HG02981 (cell line): ENCODE results near the gene ITPKA.
A peak's percentile ranks its signal among the peaks of the same experiment; 100 is the strongest.
"Not testable (repeated sequence)": the region's sequence is repeated elsewhere in the genome, so short reads cannot be mapped to it uniquely, and the experiment has no call there.

Experiments used
- ATAC-seq: cut with Tn5 transposase; IDR thresholded peaks from one replicate; pipeline ENCODE4 v1.9.1; 2021; ENCODE audit warnings: mild to moderate bottlenecking, moderate library complexity; ENCODE audit not compliant: unreplicated experiment

The ITPKA gene

DNA sequence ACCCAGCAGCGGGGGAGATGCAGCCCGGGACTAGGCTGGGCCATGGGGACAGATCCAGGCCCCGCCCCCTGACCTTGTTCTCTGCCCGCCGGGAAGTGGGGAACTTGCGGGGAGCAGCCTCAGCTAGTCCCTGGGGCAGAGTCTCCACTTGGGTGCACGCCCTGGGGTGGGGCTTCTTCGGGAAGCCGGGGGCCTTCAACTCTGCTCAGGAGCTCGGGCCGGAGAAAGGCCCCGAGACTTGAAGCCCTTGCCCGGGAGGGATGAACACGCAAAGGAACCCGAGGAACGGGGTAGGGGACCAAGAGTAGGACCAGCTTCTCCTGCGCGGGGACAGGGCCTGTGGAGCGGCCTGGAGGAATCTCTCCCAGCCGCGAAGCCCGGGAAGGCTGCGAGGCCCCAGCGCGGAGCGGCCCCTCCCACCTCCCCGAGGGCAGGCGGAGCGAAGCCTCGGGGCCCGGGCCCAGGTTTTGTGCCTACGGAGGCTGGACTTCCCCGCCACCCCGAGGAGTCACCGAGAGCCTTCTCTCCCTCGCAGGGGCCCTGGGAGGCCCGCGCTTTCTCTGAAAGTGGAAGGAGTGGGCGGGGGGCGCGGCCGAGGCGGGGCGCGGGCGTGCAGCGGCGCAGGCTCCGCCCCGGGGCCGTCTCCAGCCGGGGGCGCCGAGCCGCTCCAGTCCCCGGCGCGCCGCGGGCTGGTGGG lies at the start of gene ITPKA:
Gene ITPKA (plus strand): TSS at position 670 of the 697 bp plus-strand sequence. CDS start 54 bp downstream, outside the sequence.
- ATAC-seq: peak; percentile 71

DNA sequence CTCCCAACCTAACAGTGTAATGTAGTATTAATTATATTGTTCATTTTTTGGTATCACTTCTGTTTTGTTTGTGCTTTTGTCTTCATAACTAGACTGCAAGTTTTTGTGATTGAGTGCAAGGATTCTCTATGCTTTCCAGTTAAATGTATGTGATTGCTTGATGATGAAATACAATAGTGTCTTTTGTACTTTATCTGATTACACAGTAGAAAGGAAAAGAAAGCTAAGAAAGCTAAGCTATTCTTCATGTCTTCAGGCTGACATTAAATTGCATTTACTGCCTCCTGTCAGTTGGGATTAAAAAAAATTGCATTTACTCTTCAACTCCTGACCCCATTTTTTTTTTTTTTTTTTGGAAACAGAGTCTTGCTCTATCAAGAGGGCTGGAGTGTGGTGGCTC lies 48.3 kb upstream of the ITPKA start:
- no peak for ATAC-seq

DNA sequence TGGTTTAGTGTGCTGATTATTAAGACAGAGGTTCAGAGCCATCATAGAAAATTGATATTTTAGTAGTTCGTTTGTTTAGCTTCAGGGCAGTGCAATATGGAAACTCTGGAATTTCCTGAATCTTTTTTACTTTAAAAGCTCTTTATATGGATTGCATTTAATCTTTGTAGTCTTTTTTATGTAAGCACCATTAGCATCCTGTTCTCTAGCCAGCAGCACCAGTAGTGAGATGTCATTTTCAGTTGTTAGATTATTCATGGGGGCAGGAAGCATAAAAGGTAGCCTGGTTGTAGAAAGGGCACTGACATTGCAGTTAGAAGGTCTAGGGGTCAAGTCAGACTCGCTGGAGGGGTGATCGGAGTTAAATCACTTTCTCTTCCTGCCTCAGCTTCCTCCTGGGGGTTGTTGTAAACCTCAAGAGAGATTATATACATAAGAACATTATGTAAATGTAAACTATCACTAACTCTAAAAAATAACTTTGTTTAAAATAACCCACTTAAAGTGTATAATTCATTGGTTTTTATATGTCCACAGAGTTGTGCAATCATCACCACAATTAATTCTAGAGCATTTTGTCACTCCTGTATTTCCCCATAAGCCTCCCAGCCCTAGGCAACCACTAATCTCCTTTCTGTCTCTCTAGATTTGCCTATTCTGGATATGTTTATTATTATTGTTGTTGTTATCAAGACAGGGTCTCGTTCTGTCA lies 31.4 kb upstream of the ITPKA start:
- no peak for ATAC-seq

DNA sequence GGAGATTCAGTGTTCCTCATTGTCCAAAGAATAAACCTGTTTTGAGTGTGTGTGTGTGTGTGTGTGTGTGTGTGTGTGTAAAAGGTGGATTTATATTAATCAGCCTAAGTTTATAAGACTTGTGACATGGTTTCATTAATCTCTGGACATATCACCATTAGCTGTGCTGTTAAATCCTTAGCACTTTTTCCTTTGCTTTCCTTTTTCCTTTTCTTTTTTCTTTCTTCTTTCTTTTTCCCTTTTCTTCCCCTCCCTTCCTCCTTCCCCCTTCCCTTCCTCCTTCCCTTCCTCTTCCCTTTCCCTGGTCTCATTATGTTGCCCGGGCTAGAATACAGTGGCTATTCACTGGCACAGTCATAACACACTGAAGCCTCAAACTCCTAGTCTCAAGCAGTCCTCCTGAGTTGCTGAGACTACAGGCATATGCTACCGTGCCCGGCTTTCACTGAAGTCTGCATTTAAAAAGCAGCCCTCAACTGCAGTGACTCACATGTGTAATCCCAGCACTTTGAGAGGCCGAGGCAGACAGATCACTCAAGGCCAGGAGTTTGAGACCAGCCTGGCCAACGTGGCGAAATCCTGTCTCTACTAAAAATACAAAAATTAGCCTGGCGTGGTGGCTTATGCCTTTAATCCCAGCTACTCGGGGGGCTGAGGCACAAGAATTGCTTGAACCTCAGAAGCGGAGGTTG lies 28.6 kb upstream of the ITPKA start:
- ATAC-seq: no peak

DNA sequence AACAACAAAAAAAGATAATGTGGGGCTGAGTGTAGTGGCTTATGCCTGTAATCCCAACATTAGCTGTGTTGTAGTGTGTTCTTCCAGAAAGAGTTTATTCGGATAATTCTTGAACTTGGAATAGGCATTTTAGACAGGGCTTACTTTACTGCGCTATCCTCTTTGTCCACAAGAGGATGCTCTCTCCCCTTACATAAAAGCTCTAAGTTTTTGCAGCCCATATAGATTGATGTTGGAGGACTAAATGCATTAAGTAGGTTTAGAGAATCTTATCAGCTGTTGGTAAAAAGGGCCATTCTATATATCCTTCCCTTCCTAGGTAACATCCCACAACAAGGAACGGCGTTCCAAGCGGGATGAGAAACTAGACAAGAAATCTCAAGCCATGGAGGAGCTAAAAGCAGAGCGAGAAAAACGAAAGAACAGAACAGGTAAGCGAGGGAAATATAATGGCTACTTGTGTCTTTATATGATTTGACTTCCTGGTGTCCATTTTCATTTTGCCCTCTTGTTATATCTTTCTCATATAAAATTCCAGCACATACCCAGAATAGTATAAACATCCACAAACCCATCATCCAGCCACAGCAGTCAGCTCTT lies 27.8 kb upstream of the ITPKA start:
- ATAC-seq: no peak

DNA sequence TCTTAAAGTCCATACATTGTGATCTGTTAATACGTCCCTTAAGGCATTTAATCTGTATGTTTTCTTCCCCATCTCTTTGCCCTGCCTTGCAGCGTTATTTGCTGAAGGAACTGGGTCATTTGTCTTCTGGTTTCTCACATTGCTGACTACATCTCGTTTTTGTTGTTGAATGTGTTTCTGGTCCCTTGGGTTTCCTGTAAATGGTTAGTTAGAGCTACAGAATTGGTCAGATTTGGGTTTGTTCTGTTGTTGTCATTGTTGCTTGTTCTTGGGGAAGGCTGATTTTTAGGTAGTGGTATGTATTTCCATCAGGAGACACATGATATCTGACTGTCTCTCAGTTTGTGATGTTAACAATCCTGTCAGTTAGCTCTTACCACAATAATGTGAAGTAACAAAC lies 27.0 kb upstream of the ITPKA start:
- ATAC-seq: no peak

DNA sequence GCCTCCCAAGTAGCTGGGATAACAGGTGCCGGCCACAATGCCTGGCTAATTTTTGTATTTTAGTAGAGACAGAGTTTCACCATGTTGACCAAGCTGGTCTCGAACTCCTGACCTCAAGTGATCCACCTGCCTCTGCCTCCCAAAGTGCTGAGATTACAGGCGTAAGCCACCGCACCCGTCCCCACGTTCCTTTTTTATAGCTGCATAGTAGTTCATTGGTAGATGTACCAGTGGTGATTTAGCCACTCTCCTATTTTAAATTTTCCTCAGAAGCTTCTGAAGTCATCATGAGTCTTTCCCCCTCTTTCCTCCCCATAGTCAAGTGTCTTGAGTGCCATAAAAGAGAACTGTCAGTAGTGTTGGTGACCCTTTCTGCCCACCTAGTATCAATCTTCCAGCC lies 24.0 kb upstream of the ITPKA start:
- not testable (repeated sequence) for ATAC-seq

DNA sequence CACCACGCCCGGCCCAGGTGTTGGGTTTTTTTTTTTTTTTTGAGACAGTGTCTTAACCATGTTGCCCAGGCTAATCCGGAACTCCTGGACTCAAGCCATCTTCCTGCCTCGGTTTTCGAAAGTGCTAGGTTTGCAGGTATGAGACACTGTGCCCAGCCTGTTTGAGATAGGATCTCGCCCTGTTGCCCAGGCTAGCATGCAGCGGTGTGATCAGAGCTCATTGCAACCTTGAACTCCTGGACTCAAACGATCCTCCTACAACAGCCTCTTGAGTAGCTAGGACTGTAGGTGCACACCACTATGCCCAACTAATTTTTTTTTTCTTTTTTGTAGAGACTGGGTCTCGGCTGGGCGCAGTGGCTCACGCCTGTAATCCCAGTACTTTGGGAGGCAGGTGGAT lies 20.3 kb upstream of the ITPKA start:
- no peak for ATAC-seq

DNA sequence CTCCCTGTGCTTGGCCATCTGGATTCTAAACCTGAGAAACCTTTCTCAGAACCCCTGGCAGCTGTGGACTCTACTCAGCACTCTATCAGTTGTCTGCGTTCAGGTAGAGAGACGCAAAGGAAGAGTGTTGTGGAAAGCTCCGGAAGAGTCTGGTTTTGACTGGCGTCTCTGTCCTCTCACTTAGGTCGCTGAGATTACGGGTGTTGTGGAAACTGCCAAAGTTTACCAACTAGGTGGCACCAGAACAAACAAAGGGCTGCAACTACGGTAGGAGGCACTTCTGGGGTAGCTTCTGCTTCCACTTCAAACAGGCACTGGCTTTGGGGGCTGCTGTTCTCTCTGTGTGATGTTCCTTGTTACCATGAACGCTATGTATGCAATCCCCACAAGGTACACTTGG lies 19.2 kb upstream of the ITPKA start:
- ATAC-seq: no peak

DNA sequence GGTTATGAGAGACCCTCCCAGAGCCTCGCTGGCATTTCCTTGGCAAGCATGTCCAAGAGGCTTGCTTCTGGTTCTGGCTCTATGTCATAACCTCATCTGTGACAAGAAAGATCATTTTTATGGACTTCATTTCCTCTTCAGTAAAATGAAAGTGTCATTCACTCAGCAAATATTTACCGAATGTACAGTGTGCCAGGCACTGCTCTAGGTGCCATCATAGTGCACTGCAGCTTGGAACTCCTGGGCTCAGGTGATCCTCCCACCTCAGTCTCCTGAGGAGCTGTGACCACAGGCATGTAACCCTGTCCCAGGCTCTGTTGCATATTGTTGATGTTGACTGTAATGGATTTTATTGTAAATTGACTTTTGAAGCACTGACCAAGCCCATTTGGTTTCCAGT lies 18.7 kb upstream of the ITPKA start:
- ATAC-seq: no peak

DNA sequence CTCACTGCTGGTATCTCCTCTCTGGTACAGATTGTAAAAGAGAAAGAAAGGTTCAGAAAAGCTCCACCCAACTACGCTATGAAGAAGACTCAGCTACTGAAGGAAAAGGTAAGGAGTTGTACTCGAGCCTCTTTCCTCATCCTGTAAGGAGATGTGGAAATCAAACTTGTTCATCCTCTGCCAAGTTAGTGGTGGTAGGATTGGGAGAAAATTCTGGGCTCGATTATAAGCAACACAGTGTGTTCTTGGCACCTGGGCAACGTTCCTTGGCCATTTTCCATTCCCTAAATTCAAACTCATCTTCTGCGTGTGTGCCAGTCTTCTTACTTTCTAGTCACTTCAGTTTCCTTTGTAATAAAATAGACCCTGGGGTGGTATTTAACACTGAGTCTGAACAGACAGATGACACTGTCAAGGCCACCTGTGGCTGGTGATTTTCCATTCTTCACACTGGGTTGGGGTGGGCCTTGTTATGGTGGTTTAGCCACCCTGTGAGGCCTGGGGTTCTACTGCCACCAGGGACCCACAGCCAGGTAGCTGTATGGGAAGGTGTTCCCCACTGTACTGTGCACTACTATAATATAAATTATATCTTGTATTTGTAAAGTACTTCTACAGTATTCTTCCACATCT lies 17.1 kb upstream of the ITPKA start:
- no peak for ATAC-seq

DNA sequence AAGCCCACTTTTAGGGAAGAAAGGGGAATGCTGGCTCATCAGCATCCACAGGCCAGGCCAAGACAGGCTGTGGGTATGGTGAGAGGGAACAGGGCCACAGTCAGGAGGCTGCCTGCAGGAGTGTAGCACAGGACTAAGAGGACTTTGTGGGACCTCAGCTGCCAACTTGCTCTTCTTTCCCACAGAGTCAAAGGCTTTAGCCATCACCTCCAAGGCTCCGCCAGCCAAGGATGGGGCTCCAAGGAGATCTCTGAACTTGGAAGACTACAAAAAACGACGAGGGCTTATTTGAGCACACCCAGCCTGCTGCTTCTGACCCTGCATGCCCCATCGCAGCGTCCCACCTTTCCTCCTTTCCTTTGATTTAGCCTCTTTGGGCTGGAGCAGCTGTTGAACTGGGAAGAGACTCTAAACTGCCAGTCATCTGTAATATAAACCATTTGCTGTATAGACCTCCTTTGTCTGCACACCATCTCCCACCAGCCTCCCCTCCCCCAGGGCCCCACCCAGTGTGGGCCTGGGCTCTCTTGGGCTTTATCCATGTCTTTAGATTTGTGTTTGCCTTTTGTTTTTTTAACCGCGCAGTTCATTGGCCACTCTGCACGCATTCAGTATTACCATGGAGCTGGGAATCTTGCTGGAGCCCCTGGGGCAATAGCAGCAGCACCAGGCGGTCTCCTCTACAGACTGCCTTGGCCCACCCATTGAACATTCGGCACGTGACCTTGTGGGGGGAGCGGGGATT lies 13.1 kb upstream of the ITPKA start:
- no peak for ATAC-seq

DNA sequence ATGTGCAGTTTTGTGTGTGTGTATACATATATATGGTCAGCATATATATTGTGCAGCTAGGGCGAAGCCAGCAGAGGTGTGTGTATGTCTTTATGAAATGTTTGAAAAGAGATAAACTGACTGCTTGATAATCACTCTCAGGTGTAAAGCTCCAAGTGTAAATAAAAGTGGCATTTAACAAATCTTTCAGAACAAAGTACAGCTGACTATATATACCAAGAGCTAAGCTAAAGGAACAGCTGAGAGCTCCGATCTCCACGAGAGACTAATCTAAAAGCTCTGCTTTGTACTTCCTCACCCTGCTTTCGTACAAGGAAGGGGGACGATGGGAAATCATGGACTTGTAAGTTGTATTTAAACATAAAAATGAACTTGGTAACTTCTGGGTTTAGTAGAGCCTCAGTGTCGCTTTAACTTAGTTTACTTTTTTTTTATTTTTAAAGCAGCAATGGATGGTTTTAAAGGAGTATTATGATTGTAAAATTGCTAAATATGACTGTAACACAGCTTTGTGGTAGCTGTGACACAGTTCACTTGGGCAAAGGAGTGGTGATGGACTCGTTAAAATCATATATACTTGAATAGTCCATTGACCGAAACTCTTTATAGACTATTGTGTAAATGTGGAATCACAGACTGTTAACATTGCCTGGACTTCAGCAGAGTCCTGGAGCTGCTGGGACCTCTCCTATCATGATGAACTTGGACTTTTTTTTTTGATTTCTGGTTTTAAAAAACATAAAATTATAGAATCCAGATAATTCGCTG lies 11.4 kb upstream of the ITPKA start:
- ATAC-seq: no peak

DNA sequence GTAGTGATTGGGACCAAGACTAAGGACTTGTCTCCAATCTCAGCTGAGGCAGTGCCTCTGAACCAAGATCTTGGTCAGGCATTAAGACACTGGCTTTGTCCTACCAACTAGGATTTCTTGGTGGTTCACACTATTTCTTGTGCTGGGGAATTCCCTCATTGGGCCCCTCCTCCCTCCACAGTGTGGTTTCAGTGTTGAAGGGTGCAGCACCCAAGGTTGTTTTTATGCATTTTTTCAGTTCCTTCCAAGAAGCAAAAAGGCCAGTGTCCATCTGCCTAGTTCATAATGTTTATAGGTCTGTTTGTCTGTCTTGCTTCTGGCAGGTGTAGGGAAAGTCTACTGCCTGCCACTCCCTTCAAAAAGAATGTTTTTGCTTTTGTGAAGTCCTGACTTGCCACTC lies 10.6 kb upstream of the ITPKA start:
- ATAC-seq: no peak

DNA sequence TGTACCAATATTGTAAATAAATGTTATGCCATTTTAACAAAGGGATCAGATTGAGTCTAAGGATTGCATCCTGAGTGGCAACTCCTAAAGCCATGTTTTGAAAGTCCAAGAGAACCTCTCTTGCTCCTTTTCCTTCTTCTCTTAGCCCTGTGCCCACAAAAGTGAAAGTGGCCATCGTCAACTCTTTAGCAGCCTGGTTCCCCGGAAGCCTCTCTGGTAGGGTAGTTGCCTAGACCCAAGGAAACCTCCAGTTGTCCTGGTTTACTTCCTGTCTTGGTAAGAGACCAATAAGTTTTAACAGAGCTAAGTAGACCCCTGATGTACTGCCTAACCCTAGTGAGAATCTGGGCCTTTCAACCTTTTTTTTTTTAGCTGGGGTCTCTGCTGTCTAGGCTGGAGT lies 10.2 kb upstream of the ITPKA start:
- no peak for ATAC-seq

DNA sequence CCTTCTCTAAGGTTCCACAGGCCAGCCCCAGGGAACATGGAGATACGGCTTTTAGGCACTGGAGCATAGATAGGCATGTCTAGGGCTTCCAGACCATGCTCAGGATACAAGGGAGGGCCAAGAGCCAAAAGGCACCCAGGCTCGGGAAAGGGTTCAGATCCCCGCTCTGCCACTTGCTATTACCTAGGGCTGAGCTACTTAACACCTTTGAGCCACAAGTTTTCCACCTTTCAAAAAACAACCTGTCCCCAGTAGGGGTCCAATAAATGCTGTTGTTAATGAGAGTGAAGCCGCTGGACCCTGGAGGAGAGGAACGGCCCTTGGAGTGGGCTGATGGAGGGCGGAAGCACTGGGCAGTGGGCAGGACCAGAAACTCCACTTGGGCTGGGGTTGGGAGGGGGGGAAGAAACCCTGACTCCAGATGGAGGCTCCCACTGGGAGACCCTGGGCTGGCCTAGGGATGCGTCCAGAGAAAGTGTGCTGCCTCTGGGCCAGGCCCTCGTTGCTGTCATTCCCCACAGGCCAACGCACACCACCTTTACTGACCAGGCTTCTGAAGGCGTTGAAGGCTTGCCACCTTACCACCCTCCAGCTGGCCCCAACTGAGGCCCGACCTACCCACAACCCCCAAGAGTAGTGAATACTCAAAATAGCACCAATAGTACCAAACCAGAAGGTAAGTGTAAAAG lies 8.6 kb upstream of the ITPKA start:
- ATAC-seq: no peak

DNA sequence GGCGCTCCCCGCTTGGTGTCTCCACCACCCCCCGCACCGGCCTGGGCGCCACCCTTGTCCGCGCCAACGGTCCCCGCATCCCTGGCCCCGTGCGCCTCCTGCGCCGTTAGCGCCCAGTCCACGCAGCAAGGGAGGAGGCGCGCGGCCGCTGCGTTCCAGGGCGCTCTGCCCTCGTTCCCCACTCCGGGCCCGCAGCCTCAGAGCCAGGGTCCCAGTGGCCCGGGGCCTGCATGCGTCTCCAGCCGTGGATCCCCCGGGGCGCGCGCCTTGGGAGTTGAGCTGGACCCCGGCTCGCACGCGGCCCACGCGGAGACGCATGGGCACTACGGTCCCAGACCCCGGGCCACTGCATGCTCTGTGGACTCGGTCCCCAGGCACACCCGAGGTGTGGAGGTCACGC lies 7.4 kb upstream of the ITPKA start:
- no peak for ATAC-seq

DNA sequence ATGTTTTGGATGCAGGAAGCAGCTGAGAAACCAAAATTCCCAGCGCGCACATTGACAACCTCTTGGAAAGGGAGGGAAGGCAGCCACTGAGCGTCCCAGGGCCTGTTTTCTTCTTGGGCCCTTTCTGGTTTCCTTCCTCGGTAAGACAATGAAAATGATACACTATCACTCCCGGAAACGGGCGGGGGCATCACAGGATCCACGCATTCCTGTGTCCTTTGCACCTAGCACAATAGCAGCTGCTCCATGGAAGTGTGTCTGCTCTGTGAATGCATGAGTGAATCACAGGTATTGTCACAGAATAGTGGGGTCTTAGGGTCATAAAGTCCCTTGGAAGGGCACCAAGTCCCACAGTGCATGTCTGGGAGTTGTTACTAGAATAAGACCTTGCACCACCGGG lies 6.3 kb upstream of the ITPKA start:
- ATAC-seq: no peak

DNA sequence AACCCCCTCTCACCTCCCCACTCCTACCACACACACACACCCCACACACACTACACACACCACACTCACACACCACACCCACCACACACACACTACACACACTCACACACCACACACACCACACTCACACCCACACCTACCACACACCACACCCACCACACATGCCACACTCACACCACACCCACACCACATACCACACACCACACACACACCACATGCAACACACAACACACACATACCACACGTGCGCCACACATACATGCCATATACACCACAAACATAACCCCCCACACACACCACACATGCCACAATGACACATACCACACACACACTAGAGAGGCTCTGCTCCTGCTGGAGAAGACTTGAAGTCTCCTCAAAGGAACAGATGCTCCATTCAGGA lies 5.9 kb upstream of the ITPKA start:
- ATAC-seq: no peak
